Measurements from ENCODE around the gene FAM120A.

The FAM120A gene

GRCh38 chr9:93541005-93541404, 89.5 kb downstream of the FAM120A start:
- H3K4me3 ChIP-seq, result no peak overlapping the region
- TF ChIP-seq CTCF (IDR thresholded peaks at IDR 0.05), result no peak
- no peak overlapping the region for H3K27ac ChIP-seq
- intact Hi-C loops (cut with DNase I; ENCODE audit: low total_unique reads), result no loop called here
- H3K27me3 ChIP-seq, result no peaks in the 10 kb centered on the region
- H3K36me3 ChIP-seq, result peaks cover 19 to 58% (median 22%) of the 10 kb centered on the region in 3 donors
- H3K9me3 ChIP-seq, result no peaks in the 10 kb centered on the region
- no peak for DNase-seq
- peaks cover 0 to 17% (median 7%) of the 10 kb centered on the region in 4 donors for H3K4me1 ChIP-seq

- TF ChIP-seq CTCF (IDR thresholded peaks at IDR 0.05), result no peak
- no peak for DNase-seq
- peaks cover 19 to 64% (median 30%) of the 10 kb centered on the region in 3 donors for H3K36me3 ChIP-seq
- intact Hi-C loops (cut with DNase I; ENCODE audit: low total_unique reads), result no loop called here
- H3K4me3 ChIP-seq, result no peak overlapping the region
- H3K27me3 ChIP-seq, result no peaks in the 10 kb centered on the region
- peak overlapping the region in 1 of 2 donors; percentile 15 for H3K27ac ChIP-seq
- H3K9me3 ChIP-seq, result no peaks in the 10 kb centered on the region
- H3K4me1 ChIP-seq, result peaks cover 0 to 17% (median 7%) of the 10 kb centered on the region in 4 donors
These were observed 90.3 kb downstream of the FAM120A start for GRCh38 chr9:93541581-93542349.

GRCh38 chr9:93543117-93543516, 91.6 kb downstream of the FAM120A start:
- peaks cover 0 to 17% (median 7%) of the 10 kb centered on the region in 4 donors for H3K4me1 ChIP-seq
- intact Hi-C loops (cut with DNase I; ENCODE audit: low total_unique reads), result no loop called here
- no peak for TF ChIP-seq CTCF (IDR thresholded peaks at IDR 0.05)
- DNase-seq, result no peak
- no peaks in the 10 kb centered on the region for H3K9me3 ChIP-seq
- peaks cover 19 to 59% (median 42%) of the 10 kb centered on the region in 3 donors for H3K36me3 ChIP-seq
- H3K4me3 ChIP-seq, result no peak overlapping the region
- H3K27me3 ChIP-seq, result no peaks in the 10 kb centered on the region
- H3K27ac ChIP-seq, result no peak overlapping the region

- no peaks in the 10 kb centered on the region for H3K27me3 ChIP-seq
- H3K27ac ChIP-seq, result no peak overlapping the region
- DNase-seq, result no peak
- peaks cover 29 to 62% (median 48%) of the 10 kb centered on the region in 3 donors for H3K36me3 ChIP-seq
- peaks cover 0 to 13% (median 7%) of the 10 kb centered on the region in 4 donors for H3K4me1 ChIP-seq
- intact Hi-C loops (cut with DNase I; ENCODE audit: low total_unique reads), result no loop called here
- no peak for TF ChIP-seq CTCF (IDR thresholded peaks at IDR 0.05)
- H3K4me3 ChIP-seq, result no peak overlapping the region
- no peaks in the 10 kb centered on the region for H3K9me3 ChIP-seq
These were observed 94.9 kb downstream of the FAM120A start for GRCh38 chr9:93546356-93546755.

- Histone ChIP-seq H3K27me3 (no peaks in the 10 kb centered on the region), H3K36me3 (peaks cover 29 to 71% (median 59%) of the 10 kb centered on the region in 3 donors), H3K9me3 (no peaks in the 10 kb centered on the region), H3K27ac (no peak overlapping the region), H3K4me3 (no peak overlapping the region), H3K4me1 (no peaks in the 10 kb centered on the region)
- intact Hi-C loops (cut with DNase I; ENCODE audit: low total_unique reads), result no loop called here
- DNase-seq, result no peak
- no peak for TF ChIP-seq CTCF (IDR thresholded peaks at IDR 0.05)
These were observed 98.1 kb downstream of the FAM120A start for GRCh38 chr9:93549611-93550010.
